Neuron (in vitro differentiated cells): ENCODE data around the gene LRRC72.

Source experiments
- H2AFZ ChIP-seq: one replicate; pipeline ENCODE4 v1.6.1; 2013; ENCODE audit warnings: low read depth, mild to moderate bottlenecking, inconsistent platforms, low read length, moderate library complexity
- H3K27me3 ChIP-seq: one replicate; pipeline ENCODE4 v1.6.1; 2013; ENCODE audit warnings: low read length; ENCODE audit not compliant: insufficient read depth
- H3K36me3 ChIP-seq: one replicate; pipeline ENCODE4 v1.6.1; 2013; ENCODE audit warnings: low read length; ENCODE audit not compliant: insufficient read depth
- H3K4me1 ChIP-seq: one replicate; pipeline ENCODE4 v1.6.1; 2013; ENCODE audit warnings: low read length; ENCODE audit not compliant: insufficient read depth
- H3K4me3 ChIP-seq: 2 replicates; pipeline ENCODE4 v1.5.1; 2013; ENCODE audit warnings: mild to moderate bottlenecking, low read length, moderate library complexity
- H3K9me3 ChIP-seq: one replicate; pipeline ENCODE4 v1.6.1; 2013; ENCODE audit warnings: low read length

Gene LRRC72

DNA sequence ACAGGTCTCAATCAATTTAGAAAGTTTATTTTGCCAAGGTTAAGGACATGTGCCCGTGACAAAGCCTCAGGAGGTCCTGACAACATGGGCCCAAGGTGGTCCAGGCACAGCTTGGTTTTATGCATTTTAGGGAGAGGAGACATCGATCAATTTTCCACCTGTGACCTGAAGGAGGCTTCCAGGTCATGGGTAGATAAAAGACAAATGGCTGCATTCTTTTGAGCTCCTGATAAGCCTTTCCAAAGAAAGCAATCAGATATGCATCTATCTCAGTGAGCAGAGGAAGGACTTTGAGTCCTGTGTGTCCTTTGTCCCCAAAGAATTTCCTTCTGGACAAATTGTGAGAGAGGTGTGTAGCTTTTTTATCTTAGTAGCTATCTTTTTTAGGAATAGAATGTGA, 15.8 kb downstream of the LRRC72 start:
- no peaks in the 10 kb centered on the region for H3K9me3 ChIP-seq
- H3K4me1 ChIP-seq, result no peaks in the 10 kb centered on the region
- no peak overlapping the region for H3K4me3 ChIP-seq
- no peaks in the 10 kb centered on the region for H3K36me3 ChIP-seq
- no peak overlapping the region for H2AFZ ChIP-seq
- no peaks in the 10 kb centered on the region for H3K27me3 ChIP-seq

DNA sequence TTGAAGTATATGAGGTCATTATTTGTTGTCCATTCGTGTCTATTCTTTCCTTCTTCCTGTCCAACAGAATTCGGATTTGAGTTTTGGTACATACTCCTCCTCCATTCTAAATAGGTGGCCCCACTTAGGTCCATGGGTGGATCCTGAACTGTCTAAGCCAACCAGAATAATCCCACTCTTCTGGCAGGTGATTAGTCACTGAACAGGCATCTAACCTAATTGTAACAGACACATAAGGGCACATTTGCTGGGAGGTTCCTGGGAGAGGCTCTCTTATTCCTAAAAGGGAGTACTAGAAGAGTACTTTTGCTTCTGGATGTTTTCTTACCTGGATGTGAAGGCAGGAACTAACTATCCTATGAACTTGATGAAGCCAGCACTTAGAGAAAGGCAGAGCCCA, 16.8 kb downstream of the LRRC72 start:
- Histone ChIP-seq H3K9me3 (peaks cover 1% of the 10 kb centered on the region), H3K27me3 (no peaks in the 10 kb centered on the region), H3K36me3 (no peaks in the 10 kb centered on the region), H3K4me1 (no peaks in the 10 kb centered on the region), H2AFZ (no peak overlapping the region), H3K4me3 (no peak overlapping the region)

DNA sequence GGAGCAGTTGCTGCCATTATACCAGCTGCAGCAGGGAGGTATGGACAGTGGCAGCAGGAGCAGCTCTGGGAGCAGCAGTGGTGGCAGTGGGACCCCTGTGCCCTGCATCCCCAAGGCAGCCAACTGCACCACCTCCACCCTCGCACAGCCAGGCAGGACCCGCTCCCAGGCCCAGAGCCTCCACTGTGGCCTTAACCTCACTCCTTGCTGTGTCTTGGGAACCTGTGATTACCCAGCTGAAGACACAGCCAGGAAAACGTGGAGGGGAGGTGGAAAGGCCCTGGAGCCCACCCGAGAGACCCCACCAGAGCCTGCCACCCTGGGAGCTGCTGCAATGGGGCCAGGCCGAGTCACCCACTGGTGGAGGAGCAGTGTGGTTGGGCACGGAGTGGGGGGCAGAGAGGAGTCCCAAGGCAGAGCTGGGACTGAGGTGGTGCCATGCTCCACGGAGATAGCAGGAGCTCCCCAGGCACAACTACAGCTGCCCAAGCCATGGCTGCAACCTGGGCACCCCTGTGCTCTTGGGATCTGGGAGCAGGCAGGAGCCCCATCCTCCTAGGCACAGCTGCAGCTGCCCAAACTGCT, 20.4 kb downstream of the LRRC72 start:
- H3K27me3 ChIP-seq, result no peaks in the 10 kb centered on the region
- no peak overlapping the region for H3K4me3 ChIP-seq
- H3K36me3 ChIP-seq, result no peaks in the 10 kb centered on the region
- H3K9me3 ChIP-seq, result peaks cover 2% of the 10 kb centered on the region
- H2AFZ ChIP-seq, result no peak overlapping the region
- no peaks in the 10 kb centered on the region for H3K4me1 ChIP-seq

DNA sequence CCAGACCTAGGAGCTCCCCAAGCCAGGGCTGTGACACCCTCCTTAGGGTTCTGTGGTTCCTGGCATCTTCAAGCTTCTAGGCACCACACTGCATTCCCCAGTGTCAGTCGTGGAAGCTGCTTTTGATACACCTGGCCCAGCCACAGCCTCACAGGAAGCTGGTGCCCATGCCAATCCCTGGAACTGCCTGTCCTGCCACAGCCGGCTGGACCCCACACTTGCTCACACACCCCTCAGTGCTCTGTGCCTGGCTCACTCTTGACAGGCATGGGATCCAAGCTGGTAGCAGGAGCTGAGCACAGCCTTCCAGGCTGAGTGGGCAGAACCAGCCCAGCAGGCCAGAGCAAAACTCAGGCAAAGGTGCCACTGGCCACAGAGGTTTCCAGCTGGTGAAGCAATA, 21.8 kb downstream of the LRRC72 start:
- no peaks in the 10 kb centered on the region for H3K27me3 ChIP-seq
- H3K9me3 ChIP-seq, result peaks cover 2% of the 10 kb centered on the region
- H3K4me3 ChIP-seq, result no peak overlapping the region
- H3K36me3 ChIP-seq, result no peaks in the 10 kb centered on the region
- H3K4me1 ChIP-seq, result no peaks in the 10 kb centered on the region
- no peak overlapping the region for H2AFZ ChIP-seq

DNA sequence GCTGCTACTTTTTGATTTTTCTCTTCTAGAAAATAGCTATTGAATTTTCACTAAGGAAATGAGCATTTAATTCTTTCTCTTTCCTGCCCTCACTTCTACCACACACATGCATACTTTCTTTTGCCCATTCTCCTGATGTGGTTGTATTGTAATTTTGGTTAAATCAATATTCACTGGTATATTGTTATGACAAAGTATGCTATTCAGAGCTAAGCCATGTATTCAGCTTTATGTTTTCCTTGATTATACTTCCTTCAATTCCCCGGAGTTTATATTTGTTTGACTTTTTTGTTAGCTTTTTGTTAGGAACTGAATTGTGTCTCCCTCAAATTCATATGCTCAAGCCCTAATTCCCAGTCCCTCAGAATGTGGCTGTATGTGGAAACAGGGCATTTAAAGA, 24.0 kb downstream of the LRRC72 start:
- peaks cover 2% of the 10 kb centered on the region for H3K9me3 ChIP-seq
- peak overlapping the region; percentile 21 for H2AFZ ChIP-seq
- no peaks in the 10 kb centered on the region for H3K4me1 ChIP-seq
- no peaks in the 10 kb centered on the region for H3K36me3 ChIP-seq
- H3K4me3 ChIP-seq, result no peak overlapping the region
- no peaks in the 10 kb centered on the region for H3K27me3 ChIP-seq

DNA sequence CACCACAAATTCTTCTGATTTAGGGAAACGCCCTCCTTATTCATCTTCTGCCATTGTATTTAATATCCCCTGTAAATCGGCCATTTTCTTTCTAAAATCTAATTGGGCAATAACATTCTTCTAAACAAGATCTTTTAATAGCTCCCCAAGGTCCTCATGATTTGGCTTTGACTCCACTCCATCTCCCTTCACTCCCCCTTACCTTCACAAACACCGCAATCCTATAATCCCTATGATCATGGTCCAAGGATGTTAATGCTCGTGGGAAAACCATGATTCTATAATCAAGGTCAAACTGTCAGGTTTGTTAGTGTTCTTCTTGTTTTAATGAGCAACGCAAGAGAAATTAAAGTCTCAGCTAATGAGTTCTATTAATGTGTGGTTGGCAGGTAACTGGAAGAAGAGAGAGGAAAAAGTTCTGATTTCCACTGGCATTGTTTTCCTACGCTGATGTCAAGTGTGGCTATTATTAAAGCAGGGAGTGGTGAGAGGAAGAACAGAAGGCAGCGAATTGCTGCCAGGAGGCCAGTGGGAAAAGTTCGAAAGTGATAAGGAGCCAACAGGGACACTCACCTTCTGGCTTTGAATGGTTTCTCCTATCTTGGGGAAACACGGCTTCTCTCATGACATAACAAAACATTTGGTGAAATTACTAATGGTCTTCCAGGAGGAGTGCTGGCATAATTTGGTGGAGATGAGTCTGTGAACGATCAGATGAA, 28.1 kb downstream of the LRRC72 start:
- no peak overlapping the region for H3K4me3 ChIP-seq
- no peaks in the 10 kb centered on the region for H3K27me3 ChIP-seq
- H3K4me1 ChIP-seq, result no peaks in the 10 kb centered on the region
- H3K9me3 ChIP-seq, result no peaks in the 10 kb centered on the region
- no peak overlapping the region for H2AFZ ChIP-seq
- no peaks in the 10 kb centered on the region for H3K36me3 ChIP-seq

DNA sequence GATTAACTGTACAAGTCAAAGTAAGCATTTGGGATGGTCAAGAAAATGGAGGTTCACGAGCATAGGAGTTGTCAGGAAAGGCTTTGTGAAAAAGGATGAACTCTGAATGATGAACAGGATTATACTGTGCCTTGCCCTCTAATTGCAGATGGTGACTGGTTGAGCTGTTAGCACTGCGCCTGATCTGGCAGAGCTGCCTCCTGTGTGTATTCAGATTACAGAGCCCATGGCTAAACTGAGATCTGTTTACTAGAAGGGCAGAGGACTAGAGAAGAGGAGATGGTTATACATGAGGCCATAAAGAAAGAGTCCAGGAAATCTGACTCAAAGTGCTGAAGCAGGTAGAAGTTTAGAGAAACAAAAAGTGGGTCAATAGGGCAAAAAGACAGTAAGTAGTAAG, 29.7 kb downstream of the LRRC72 start:
- Histone ChIP-seq H3K9me3 (no peaks in the 10 kb centered on the region), H3K27me3 (no peaks in the 10 kb centered on the region), H3K4me1 (no peaks in the 10 kb centered on the region), H3K4me3 (no peak overlapping the region), H2AFZ (no peak overlapping the region), H3K36me3 (no peaks in the 10 kb centered on the region)

DNA sequence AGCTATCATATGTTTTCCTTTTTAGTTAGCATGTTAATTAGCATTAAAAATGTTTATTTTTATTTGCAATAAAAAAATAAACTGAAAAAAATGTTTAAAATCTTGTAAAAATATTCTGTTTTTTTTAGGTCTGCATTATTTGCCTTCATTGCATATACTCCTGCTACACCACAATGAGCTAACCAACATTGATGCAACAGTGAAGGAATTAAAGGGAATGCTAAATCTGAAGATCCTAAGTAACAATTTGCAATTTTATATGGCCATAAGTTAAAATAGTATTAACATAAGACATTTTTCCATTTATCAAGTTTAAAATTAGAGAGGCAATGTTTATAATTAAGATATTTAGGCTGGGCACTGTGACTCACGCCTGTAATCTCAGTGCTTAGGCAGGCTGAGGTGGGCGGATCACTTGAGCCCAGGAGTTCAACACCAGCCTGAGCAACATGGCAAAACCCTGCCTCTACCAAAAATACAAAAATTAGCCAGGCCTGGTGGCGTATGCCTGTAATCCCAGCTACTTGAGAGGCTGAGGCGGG, 32.2 kb downstream of the LRRC72 start:
- H3K4me1 ChIP-seq, result peaks cover 2% of the 10 kb centered on the region
- H3K27me3 ChIP-seq, result no peaks in the 10 kb centered on the region
- H3K4me3 ChIP-seq, result no peak overlapping the region
- no peaks in the 10 kb centered on the region for H3K36me3 ChIP-seq
- H3K9me3 ChIP-seq, result no peaks in the 10 kb centered on the region
- H2AFZ ChIP-seq, result no peak overlapping the region

DNA sequence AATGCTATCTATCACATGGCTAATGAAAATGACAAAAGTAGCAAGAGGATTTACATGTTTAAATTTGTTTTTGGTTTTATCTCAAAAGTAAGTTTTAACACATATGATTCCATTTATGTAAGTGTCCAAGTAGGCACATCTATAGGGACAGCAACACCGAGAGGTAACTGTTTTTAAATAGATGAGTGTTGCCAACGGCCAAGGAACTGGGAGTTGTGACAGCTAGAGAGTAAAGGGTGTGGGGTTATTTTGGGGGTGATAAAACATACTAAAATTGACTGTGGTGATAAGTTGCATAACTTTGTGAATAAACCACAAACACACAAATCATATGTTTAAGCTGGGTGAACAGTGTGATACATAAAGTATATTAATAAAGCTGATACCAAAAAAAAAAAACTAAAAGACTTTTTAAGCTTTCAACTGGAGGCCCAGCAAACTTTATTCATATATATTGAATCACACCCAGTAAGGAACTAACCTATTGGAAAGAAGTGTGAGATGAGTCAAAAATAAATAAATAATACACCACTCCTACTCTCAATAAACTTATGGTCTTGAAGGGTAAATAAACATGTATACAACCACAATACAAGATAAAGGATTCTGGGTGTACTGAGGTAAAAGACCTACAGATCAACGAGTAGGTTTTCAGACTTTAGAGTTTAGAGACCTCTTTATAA, 33.0 kb downstream of the LRRC72 start:
- Histone ChIP-seq H3K4me3 (no peak overlapping the region), H3K9me3 (no peaks in the 10 kb centered on the region), H3K36me3 (no peaks in the 10 kb centered on the region), H3K4me1 (peaks cover 8% of the 10 kb centered on the region), H3K27me3 (no peaks in the 10 kb centered on the region), H2AFZ (no peak overlapping the region)

DNA sequence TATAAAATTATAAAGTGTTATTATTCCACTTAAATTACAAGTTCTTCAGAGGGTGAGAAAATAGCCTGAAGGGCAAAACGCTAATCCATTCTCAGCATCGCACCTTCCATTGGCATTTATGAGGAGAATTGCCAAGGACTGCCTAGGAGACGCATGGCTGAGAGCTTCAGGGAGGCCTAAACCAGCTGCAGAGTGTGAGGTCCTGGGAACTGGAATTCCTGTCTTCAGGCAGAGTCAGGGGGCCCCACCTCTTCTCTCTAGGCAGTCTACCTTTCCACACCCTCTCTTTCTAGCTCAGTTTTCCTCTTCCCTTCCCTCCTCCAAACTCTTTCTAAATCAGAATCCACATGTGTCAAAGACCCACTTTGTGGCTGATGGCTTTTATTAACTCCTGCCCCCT, 35.3 kb downstream of the LRRC72 start:
- H3K36me3 ChIP-seq, result no peaks in the 10 kb centered on the region
- no peak overlapping the region for H3K4me3 ChIP-seq
- no peaks in the 10 kb centered on the region for H3K27me3 ChIP-seq
- H2AFZ ChIP-seq, result no peak overlapping the region
- H3K9me3 ChIP-seq, result no peaks in the 10 kb centered on the region
- H3K4me1 ChIP-seq, result peaks cover 8% of the 10 kb centered on the region

DNA sequence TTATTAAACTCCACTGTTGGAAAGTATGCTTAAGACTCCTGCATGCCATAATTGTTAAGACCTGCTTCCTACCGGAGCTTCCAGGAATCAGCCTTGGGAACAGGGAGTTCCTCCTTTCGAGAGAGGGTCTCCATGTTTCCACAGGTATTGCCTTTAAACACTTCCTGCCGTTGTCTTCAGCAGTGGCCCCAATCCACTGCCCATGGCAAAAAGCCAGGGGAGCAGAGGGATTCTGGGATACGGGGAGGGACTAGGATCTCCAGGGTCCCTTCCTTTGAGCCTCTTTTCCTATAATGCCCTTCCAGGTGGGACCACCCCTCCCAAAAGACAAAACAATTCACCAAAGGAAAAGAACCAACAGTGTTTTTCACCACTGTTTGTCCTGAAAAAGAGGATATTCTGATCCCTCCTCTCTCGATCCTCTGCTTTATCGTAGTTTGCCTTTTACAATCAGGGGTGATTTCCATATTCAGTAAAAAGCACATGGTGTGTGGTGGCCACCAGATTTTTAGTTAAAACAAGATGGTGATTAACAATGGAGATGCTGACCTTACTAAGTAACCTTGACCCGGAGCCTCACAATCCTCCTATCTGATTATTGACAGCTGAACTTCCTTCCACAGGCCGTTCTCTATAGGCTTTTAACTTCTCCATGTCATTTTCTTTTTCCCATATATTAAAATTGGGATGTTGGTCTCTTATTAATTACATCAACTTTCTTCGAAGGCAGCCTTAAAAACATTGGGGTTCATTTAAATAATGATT, 36.0 kb downstream of the LRRC72 start:
- Histone ChIP-seq H3K36me3 (no peaks in the 10 kb centered on the region), H3K4me1 (peaks cover 8% of the 10 kb centered on the region), H3K27me3 (no peaks in the 10 kb centered on the region), H3K9me3 (no peaks in the 10 kb centered on the region), H2AFZ (no peak overlapping the region), H3K4me3 (no peak overlapping the region)

DNA sequence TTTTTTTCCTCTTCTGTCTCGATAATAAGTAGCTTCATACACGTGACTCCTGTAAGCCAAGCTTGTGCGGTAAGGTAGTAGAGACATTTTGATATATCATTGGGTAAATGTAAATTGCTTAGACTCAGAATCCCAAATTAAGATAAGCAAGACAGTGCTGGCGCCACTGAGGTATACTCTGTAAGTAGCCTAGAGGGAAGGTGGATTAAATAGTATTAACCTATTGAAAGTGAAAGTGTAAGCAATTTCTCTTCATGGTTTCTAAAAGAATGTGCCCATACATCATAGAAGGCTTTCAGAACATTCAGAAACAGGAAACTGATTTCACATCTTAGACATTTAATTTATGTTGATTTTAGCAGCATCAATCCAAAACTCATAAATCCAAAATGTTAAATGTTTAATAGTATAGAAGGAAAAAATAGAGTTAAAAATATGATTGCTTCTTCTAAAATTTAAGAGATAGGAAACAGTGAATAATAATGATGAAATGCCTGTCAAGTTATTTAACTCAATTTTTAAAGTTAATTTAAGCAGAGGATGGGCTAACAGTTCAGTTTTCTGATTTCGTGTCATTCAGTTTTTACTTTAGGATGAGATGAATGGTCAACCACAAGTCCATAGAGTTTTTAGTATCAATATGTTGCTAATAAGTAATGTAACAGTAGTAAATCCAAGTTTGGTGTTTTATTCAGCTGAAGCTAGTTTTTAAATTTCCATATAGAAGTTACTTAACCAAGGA, 36.8 kb downstream of the LRRC72 start:
- Histone ChIP-seq H3K4me1 (peaks cover 8% of the 10 kb centered on the region), H3K9me3 (no peaks in the 10 kb centered on the region), H3K36me3 (no peaks in the 10 kb centered on the region), H3K27me3 (no peaks in the 10 kb centered on the region), H2AFZ (no peak overlapping the region), H3K4me3 (no peak overlapping the region)
